Thoracic aorta (tissue), 2 donors: ENCODE data around the gene LGSN. TPM values are rescaled to one million over a fixed set of nuclear protein-coding genes. Genes with fewer than 3 reads are reported as not detected.

Source experiments
- ATAC-seq: fragments of 150-250 bp; one replicate; pipeline ENCODE4 v1.8.0; 2017; ENCODE audit warnings: low read depth; ENCODE audit not compliant: insufficient number of reproducible peaks, low FRiP score
- DNase-seq: peaks from one replicate; pipeline ENCODE4 v3.0.0-alpha.2; 2020; ENCODE audit warnings: low spot score
- H3K27ac ChIP-seq, 2 donors: fragments of 200-600 bp; sonication (generic); 1 replicate in 1 of 2; 2 replicates in 1 of 2; pipeline ENCODE4 v1.5.1; 2016; ENCODE audit warnings: mild to moderate bottlenecking in 2 of 2, moderate library complexity in 2 of 2
- H3K27me3 ChIP-seq: fragments of 200-600 bp; sonication (generic); replicated peaks from 2 replicates; pipeline ENCODE4 v1.6.0; 2016; ENCODE audit warnings: mild to moderate bottlenecking; ENCODE audit not compliant: insufficient read depth
- H3K36me3 ChIP-seq: fragments of 200-600 bp; sonication (generic); one replicate; pipeline ENCODE4 v1.5.1; 2016
- H3K4me1 ChIP-seq, 2 donors: fragments of 200-600 bp; sonication (generic); 1 replicate in 1 of 2; 2 replicates in 1 of 2; pipeline versions ENCODE4 v1.5.1 to v1.6.0; 2016; ENCODE audit warnings: low read depth in 2 of 2, mild to moderate bottlenecking in 1 of 2; ENCODE audit not compliant: control insufficient read depth in 1 of 2
- H3K4me3 ChIP-seq: fragments of 200-600 bp; sonication (generic); 2 replicates; pipeline ENCODE4 v1.5.1; 2016; ENCODE audit warnings: mild to moderate bottlenecking
- H3K9me3 ChIP-seq: fragments of 200-600 bp; sonication (generic); 2 replicates; pipeline ENCODE4 v1.5.1; 2016
- CTCF ChIP-seq: fragments of 200-600 bp; sonication (generic); IDR thresholded peaks from one replicate; pipeline ENCODE4 v1.5.1; 2019; ENCODE audit warnings: antibody characterized with exemption
- total RNA-seq, 2 donors: library from RNA; depleted of rRNA; stranded (reverse); fragments of >200 nt; gene quantifications; one replicate each; pipeline versions ENCODE4 v1.1.0 to v1.2.3, GENCODE V29; 2016

The LGSN gene
- total RNA-seq, 2 donors from 2014 or later = not detected

GRCh38 chr6:63306420-63306819 is 13.4 kb downstream of the LGSN start:
- DNase-seq = no peak
- no peak for TF ChIP-seq CTCF
- no peaks in the 10 kb centered on the region for H3K4me1 ChIP-seq

GRCh38 chr6:63305277-63305676 is 14.5 kb downstream of the LGSN start:
- DNase-seq (no peak), ATAC-seq (no peak)
- no peaks in the 10 kb centered on the region for H3K4me1 ChIP-seq
- H3K4me3 ChIP-seq = no peak overlapping the region
- no peaks in the 10 kb centered on the region for H3K9me3 ChIP-seq
- H3K27ac ChIP-seq = no peak overlapping the region
- no peak for TF ChIP-seq CTCF
- H3K27me3 ChIP-seq = no peaks in the 10 kb centered on the region
- no peaks in the 10 kb centered on the region for H3K36me3 ChIP-seq

More at GRCh38 chr6:63306420-63306819, 13.4 kb downstream of the LGSN start:
- Histone ChIP-seq H3K36me3 (no peaks in the 10 kb centered on the region), H3K27me3 (no peaks in the 10 kb centered on the region), H3K9me3 (no peaks in the 10 kb centered on the region), H3K27ac (no peak overlapping the region), H3K4me3 (no peak overlapping the region)
- ATAC-seq = no peak

- no peak overlapping the region for H3K4me3 ChIP-seq
- no peak for ATAC-seq
- H3K27ac ChIP-seq = no peak overlapping the region
- H3K4me1 ChIP-seq = no peaks in the 10 kb centered on the region
- no peaks in the 10 kb centered on the region for H3K36me3 ChIP-seq
- no peak for TF ChIP-seq CTCF
- no peaks in the 10 kb centered on the region for H3K9me3 ChIP-seq
- DNase-seq = no peak
- H3K27me3 ChIP-seq = no peaks in the 10 kb centered on the region
These were observed 16.3 kb downstream of the LGSN start for GRCh38 chr6:63303476-63303875.

GRCh38 chr6:63299667-63300066 is 20.1 kb downstream of the LGSN start:
- H3K4me3 ChIP-seq = no peak overlapping the region
- no peak for TF ChIP-seq CTCF
- no peaks in the 10 kb centered on the region for H3K9me3 ChIP-seq
- H3K4me1 ChIP-seq = no peaks in the 10 kb centered on the region
- H3K27me3 ChIP-seq = no peaks in the 10 kb centered on the region
- DNase-seq (no peak), ATAC-seq (no peak)
- no peak overlapping the region for H3K27ac ChIP-seq
- no peaks in the 10 kb centered on the region for H3K36me3 ChIP-seq

- H3K4me1 ChIP-seq = no peaks in the 10 kb centered on the region
- no peaks in the 10 kb centered on the region for H3K36me3 ChIP-seq
- H3K27ac ChIP-seq = no peak overlapping the region
- DNase-seq = no peak
- H3K27me3 ChIP-seq = no peaks in the 10 kb centered on the region
- no peak for TF ChIP-seq CTCF
- H3K4me3 ChIP-seq = no peak overlapping the region
- H3K9me3 ChIP-seq = no peaks in the 10 kb centered on the region
- ATAC-seq = no peak
These were observed 24.1 kb downstream of the LGSN start for GRCh38 chr6:63295553-63296194.
